Thoracic aorta (tissue), 2 donors: Measurements from ENCODE around the gene UBAP1. TPM values are rescaled to one million over a fixed set of nuclear protein-coding genes. Genes with fewer than 3 reads are reported as not detected.
"Not testable (repeated sequence)": the region's sequence is repeated elsewhere in the genome, so short reads cannot be mapped to it uniquely, and the experiment has no call there.

Experiments
- ATAC-seq: fragments of 150-250 bp; one replicate; pipeline ENCODE4 v1.8.0; 2017; ENCODE audit warnings: low read depth; ENCODE audit not compliant: insufficient number of reproducible peaks, low FRiP score
- DNase-seq: peaks from one replicate; pipeline ENCODE4 v3.0.0-alpha.2; 2020; ENCODE audit warnings: low spot score
- H3K27ac ChIP-seq, 2 donors: fragments of 200-600 bp; sonication (generic); 1 replicate in 1 of 2; 2 replicates in 1 of 2; pipeline ENCODE4 v1.5.1; 2016; ENCODE audit warnings: mild to moderate bottlenecking in 2 of 2, moderate library complexity in 2 of 2
- H3K27me3 ChIP-seq: fragments of 200-600 bp; sonication (generic); replicated peaks from 2 replicates; pipeline ENCODE4 v1.6.0; 2016; ENCODE audit warnings: mild to moderate bottlenecking; ENCODE audit not compliant: insufficient read depth
- H3K36me3 ChIP-seq: fragments of 200-600 bp; sonication (generic); one replicate; pipeline ENCODE4 v1.5.1; 2016
- H3K4me1 ChIP-seq, 2 donors: fragments of 200-600 bp; sonication (generic); 1 replicate in 1 of 2; 2 replicates in 1 of 2; pipeline versions ENCODE4 v1.5.1 to v1.6.0; 2016; ENCODE audit warnings: low read depth in 2 of 2, mild to moderate bottlenecking in 1 of 2; ENCODE audit not compliant: control insufficient read depth in 1 of 2
- H3K4me3 ChIP-seq: fragments of 200-600 bp; sonication (generic); 2 replicates; pipeline ENCODE4 v1.5.1; 2016; ENCODE audit warnings: mild to moderate bottlenecking
- H3K9me3 ChIP-seq: fragments of 200-600 bp; sonication (generic); 2 replicates; pipeline ENCODE4 v1.5.1; 2016
- total RNA-seq, 2 donors: library from RNA; depleted of rRNA; stranded (reverse); fragments of >200 nt; gene quantifications; one replicate each; pipeline versions ENCODE4 v1.1.0 to v1.2.3, GENCODE V29; 2016
- TF ChIP-seq, protein P1 (sequence below): fragments of 200-600 bp; sonication (generic); IDR thresholded peaks from one replicate; pipeline ENCODE4 v1.5.1; 2019; ENCODE audit warnings: antibody characterized with exemption

Gene UBAP1
- total RNA-seq, 2 donors from 2014 or later: 35.7 to 52.3 TPM

DNA sequence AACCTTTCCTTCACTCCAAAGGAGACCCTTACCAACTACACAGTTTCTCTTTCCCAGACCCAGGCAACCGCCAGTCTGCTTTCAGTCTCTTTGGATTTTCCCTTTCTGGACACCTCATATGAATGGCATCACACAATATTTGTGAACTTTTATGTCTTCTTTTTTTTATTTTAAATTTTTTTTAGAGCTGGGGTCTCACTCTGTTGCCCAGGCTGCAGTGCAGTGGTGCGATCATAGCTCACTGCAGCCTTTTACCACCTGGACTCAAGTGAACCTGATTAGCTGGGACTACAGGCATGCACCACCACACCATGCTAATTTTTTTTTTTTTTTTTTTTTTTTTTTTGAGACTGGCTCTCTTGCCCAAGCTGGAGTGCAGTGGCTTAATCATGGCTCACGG lies 37.5 kb downstream of the UBAP1 start:
- TF ChIP-seq, protein P1, sequence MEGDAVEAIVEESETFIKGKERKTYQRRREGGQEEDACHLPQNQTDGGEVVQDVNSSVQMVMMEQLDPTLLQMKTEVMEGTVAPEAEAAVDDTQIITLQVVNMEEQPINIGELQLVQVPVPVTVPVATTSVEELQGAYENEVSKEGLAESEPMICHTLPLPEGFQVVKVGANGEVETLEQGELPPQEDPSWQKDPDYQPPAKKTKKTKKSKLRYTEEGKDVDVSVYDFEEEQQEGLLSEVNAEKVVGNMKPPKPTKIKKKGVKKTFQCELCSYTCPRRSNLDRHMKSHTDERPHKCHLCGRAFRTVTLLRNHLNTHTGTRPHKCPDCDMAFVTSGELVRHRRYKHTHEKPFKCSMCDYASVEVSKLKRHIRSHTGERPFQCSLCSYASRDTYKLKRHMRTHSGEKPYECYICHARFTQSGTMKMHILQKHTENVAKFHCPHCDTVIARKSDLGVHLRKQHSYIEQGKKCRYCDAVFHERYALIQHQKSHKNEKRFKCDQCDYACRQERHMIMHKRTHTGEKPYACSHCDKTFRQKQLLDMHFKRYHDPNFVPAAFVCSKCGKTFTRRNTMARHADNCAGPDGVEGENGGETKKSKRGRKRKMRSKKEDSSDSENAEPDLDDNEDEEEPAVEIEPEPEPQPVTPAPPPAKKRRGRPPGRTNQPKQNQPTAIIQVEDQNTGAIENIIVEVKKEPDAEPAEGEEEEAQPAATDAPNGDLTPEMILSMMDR: no peak
- Histone ChIP-seq H3K27ac (no peak overlapping the region), H3K27me3 (no peaks in the 10 kb centered on the region), H3K36me3 (no peaks in the 10 kb centered on the region), H3K4me1 (peaks cover 0 to 5% of the 10 kb centered on the region in 2 donors), H3K9me3 (no peaks in the 10 kb centered on the region), H3K4me3 (no peak overlapping the region)
- ATAC-seq (no peak), DNase-seq (no peak)

DNA sequence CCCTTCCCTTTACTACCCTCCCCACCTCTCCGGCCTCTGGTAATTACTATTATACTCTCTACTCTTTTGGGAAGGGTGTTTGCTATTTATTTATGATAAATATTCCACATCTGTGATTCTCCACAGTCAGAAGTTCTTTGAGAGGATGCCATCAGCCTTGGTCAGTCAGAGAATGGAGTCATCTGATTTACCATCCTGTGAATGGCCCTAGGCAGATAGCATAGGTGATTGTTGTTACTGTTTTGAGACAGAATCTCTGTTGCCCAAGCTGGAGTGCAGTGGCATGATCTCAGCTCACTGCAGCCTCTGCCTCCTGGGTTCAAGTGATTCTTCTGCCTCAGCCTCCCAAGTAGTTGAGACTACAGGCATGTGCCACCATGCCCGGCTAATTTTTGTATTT lies 38.2 kb downstream of the UBAP1 start:
- not testable (repeated sequence) for H3K27ac ChIP-seq, H3K4me1 ChIP-seq, H3K27me3 ChIP-seq, H3K9me3 ChIP-seq, ATAC-seq, H3K4me3 ChIP-seq, DNase-seq, H3K36me3 ChIP-seq

DNA sequence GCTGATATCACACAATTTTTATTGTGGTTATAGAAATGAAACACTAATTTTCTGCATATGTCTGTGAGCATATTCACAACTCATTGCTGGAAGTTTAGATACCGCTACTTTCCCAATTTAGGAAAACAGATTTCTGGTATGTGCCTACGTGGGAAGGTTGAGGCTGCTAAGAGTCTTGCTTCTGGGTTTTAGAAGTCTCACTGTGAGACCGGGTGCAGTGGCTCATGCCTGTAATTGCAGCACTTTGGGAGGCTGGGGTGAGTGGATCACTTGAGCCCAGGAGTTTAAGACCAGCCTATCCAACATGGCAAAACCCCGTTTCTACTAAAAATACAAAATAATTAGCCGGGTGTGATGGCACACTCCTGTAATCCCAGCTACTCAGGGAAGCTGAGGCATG lies 39.6 kb downstream of the UBAP1 start:
- Histone ChIP-seq H3K9me3 (no peaks in the 10 kb centered on the region), H3K4me3 (no peak overlapping the region), H3K27ac (no peak overlapping the region), H3K36me3 (no peaks in the 10 kb centered on the region), H3K4me1 (no peaks in the 10 kb centered on the region), H3K27me3 (no peaks in the 10 kb centered on the region)
- TF ChIP-seq, protein P1: no peak
- no peak for DNase-seq
- no peak for ATAC-seq

DNA sequence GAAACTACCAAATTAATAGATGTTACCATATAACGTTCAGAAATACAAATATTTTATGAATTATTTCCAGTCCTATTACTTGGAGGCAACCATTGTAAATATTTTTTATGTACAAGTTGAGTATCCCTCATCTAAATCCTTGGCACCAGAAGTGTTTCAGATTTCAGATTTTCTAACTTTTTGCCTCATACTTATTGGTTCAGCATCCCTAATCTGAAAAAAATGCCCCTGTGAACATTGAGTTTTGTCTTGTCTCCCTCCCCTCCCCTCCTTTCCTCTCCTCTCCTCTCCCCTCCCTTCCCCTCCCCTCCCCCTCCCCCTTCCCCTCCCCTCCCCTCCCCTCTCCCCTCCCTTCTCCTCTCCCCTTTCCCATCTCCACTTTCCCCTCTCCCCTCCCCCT lies 40.6 kb downstream of the UBAP1 start:
- no peak for ATAC-seq
- Histone ChIP-seq H3K27me3 (no peaks in the 10 kb centered on the region), H3K9me3 (no peaks in the 10 kb centered on the region), H3K4me1 (peaks cover 0 to 6% of the 10 kb centered on the region in 2 donors), H3K36me3 (no peaks in the 10 kb centered on the region), H3K27ac (no peak overlapping the region), H3K4me3 (no peak overlapping the region)
- DNase-seq: no peak
- TF ChIP-seq, protein P1: no peak

DNA sequence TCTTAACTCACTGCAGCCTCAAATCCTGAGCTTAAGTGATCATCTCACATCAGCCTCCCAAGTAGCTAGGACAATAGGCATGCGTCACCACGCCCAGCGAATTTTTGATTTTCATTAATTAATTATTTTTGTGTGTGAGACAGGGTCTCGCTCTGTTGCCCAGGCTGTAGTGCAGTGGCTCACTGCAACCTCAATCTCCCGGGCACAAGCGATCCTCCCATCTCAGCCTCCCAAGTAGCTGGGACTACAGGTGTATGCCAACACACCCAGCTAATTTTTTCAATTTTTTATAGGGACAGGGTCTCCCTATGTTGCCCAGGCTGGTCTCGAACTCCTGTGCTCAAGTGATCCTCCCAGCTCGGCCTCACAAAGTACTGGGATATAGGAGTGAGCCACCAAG lies 41.4 kb downstream of the UBAP1 start:
- H3K27me3 ChIP-seq: no peaks in the 10 kb centered on the region
- TF ChIP-seq, protein P1: no peak
- no peaks in the 10 kb centered on the region for H3K9me3 ChIP-seq
- no peak overlapping the region for H3K27ac ChIP-seq
- DNase-seq (no peak), ATAC-seq (no peak)
- H3K4me1 ChIP-seq: peaks cover 2 to 14% of the 10 kb centered on the region in 2 donors
- no peak overlapping the region for H3K4me3 ChIP-seq
- H3K36me3 ChIP-seq: no peaks in the 10 kb centered on the region

DNA sequence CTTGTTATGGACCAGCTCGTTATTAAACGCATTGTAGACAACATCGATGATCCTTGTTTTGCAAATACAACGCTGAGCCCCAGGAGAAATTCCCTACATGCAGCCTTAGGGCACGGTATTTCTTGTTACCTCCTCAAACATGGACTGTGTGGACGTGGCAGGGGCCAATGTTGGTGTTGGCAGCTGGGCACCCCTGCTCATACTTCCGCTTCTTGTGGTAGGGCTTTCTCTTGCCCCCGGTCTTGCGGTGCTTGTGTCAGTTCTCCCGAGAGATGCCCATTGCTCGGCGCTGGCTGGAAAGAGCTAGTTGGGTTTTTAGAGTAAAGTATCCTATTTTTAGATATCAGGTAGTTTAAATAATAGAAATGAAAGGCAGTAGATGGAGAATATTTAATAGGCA lies 45.5 kb downstream of the UBAP1 start:
- no peaks in the 10 kb centered on the region for H3K36me3 ChIP-seq
- ATAC-seq (no peak), DNase-seq (no peak)

DNA sequence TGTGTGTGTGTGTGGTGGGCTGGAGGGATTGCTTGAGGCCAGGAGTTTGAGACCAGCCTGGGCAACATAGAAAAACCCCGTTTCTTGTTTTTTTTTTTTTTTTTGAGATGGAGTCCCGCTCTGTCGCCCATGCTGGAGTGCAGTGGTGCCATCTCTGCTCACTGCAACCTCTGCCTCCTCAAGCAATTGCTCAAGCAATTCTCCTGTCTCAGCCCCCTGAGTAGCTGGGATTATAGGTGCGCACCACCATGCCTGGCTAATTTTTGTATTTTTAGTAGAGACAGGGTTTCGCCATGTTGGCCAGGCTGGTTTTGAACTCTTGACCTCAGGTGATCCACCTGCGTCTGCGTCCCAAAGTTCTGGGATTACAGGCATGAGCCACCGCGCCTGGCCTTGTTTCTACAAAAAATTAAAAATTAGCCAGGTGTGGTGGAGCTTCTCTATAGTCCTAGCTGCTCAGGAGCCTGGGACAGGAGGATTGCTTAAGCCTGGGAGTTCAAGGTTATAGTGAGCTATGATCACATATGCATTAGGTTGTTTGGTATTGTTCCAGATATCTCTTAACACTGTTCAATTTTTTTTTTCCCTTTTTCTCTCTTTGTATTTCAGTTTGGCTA lies 47.4 kb downstream of the UBAP1 start:
- not testable (repeated sequence) for H3K36me3 ChIP-seq, H3K27ac ChIP-seq, H3K27me3 ChIP-seq, DNase-seq, ATAC-seq, H3K9me3 ChIP-seq, H3K4me3 ChIP-seq
- H3K4me1 ChIP-seq: peaks cover 2 to 16% of the 10 kb centered on the region in 2 donors

More for the DNA sequence above, 45.5 kb downstream of the UBAP1 start:
- Histone ChIP-seq H3K9me3 (no peaks in the 10 kb centered on the region), H3K4me3 (no peak overlapping the region), H3K27ac (peak overlapping the region in 1 of 2 donors; percentile 46), H3K27me3 (no peaks in the 10 kb centered on the region), H3K4me1 (peaks cover 2 to 16% of the 10 kb centered on the region in 2 donors)
- TF ChIP-seq, protein P1: no peak
